Heart left ventricle (tissue), 13 donors: ENCODE measurements around the gene POLR2L.

Source experiments
- CTCF ChIP-seq, 12 donors: fragments of 200-600 bp; sonication (generic) in 4 of 12; IDR thresholded peaks; one replicate each; pipeline versions ENCODE4 v1.5.0 to v1.8.0; 2018 to 2022; ENCODE audit warnings: antibody characterized with exemption in 12 of 12, mild to moderate bottlenecking in 5 of 12
- POLR2A ChIP-seq, 2 donors: fragments of 450-650 bp; IDR thresholded peaks; one replicate each; pipeline ENCODE4 v1.6.1; 2017; ENCODE audit warnings: antibody characterized with exemption in 2 of 2, mild to moderate bottlenecking in 2 of 2, moderate library complexity in 2 of 2
- donor health status: ischemic (EF 13 %, LVEDD 7.1; RV severe dilation, severe dysfunction).
- donor health status: DM: no; HTN: yes; CAD: no.
- donor health status: DM: no; HTN: no; CAD: no.
- donor health status: ischemic (EF 25% LVEDD 6.9; RV normal size, moderate dysfunction).
- donor health status: ischemic (EF 25% LVEDD 5.7; RV mildly dilated, moderate dysfunction).
- donor health status: ischemic (EF 35%, LVEDD 5.7; RV mildly dilated, moderate dysfunction).
- donor health status: nonischemic (EF 11% LVEDD 7.7; RV severe dilation, severe dysfunction).
- donor health status: DM: yes; HTN: yes; CAD: no.
- donor health status: PGD.
- donor health status: ischemic (EF 29% LVEDD 5.4; RV normal size, mild dysfunction).
- donor health status: nonischemic (EF 23%, LVEDD 6.1; RV moderate dilation, normal function).

DNA sequence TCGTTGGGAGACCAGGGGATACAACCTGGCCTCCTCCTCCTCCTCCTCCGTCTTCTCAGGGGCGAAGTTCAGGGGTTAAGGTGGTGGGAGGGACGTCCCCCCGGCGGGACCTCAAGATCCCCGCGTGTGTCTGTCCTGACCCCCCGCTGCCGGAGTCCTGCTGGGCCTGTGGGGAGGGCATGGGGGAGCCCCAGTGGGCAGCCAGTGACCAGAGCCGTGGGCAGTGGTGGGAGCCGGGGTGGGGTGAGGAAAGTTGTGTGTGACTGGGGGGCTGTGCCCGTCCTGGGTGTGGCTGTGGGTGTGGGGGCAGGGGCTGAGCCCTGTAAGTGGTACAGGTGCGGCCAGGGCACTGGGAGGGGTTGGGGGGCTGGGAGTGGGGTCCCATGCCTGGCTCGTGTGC, 10.4 kb upstream of the POLR2L start:
- TF ChIP-seq POLR2A (IDR thresholded peaks at IDR 0.05) = no peak
- TF ChIP-seq CTCF (IDR thresholded peaks at IDR 0.05) = no peak
